ENCODE data around the gene DBH.
"Not testable (repeated sequence)": the region's sequence is repeated elsewhere in the genome, so short reads cannot be mapped to it uniquely, and the experiment has no call there.

Gene DBH

GRCh38 chr9:133664173-133665050 is 28.2 kb downstream of the DBH start:
- in situ Hi-C loops (cut with MboI; ENCODE audit: low sequenced_read_pairs): no loop called here

GRCh38 chr9:133665096-133665495 is 28.9 kb downstream of the DBH start:
- in situ Hi-C loops (cut with MboI; ENCODE audit: low sequenced_read_pairs): no loop called here

DNA sequence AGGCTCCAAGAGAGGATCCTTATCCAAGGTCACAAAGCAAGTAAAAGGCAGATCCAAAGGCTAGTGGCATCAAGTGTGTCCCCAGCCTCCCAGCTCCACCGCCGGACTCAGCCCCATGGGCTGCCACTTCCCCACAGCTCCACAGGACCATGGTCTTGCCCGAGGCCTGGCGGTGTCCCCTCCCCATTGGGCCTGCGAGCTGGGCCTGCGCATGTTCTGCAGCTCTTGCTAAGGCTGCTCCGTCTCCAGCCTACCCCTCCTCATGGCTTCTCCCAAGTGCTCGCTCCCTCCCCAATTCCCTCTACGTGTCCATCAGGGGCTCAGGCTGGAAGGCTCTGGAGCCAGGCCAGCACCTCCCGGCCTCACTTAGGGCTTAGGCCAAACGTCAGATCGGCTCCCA is 29.4 kb downstream of the DBH start:
- in situ Hi-C loops (cut with MboI; ENCODE audit: low sequenced_read_pairs): no loop called here

DNA sequence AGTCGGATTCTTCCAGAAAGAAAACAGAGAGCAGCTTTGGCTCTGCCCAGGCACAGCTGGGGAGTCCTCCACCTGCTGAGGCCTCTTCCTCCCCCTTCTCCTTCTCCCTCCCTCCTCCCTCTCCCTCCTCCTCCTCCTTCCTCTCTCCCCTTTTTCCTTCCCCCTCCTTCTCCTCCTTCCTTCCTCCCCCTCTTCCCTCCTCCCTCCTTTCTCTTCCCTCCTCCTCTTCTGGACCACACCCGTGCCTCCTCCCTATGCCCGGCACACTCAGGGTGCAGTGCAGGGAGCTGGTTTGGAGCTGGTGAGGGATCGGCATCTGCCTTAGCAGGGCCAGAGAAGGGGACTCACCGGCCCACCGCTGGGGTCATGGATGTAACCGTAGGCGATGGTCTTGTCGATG is 30.2 kb downstream of the DBH start:
- in situ Hi-C loops (cut with MboI; ENCODE audit: low sequenced_read_pairs): no loop called here

- in situ Hi-C loops (cut with MboI; ENCODE audit: low sequenced_read_pairs): no loop called here
These were observed 30.7 kb downstream of the DBH start for GRCh38 chr9:133666845-133667244.

DNA sequence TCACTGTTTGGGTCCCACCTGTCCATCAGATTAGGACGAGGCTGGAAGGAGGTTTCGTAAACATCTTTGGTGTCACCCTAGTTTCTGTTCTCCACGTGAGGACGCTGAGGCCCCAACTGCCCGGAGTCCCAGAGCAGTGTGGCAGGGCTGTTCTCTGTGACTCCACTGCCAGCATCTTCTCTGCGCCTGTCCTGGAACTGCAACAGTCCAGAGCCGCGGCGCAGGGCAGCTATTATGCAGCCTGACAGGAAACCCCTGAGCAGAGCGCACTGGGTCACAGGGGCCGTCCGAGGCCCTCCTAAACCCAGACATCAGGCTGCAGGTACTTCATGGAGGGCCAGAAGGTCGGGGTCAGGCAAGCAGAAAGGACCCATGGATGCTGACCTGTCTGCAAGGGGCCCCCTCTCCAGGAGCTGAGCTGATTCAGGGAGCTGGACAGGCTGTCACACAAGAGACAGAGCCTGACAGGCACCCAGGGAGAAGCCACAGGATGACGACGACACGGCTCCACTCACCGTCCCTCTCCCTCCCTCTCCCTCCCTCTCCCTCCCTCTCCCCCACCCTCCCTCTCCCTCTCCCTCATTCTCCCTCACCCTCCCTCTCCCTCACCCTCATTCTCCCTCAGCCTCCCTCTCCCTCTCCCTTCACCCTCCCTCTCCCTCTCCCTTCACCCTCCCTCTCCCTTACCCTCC is 31.7 kb downstream of the DBH start:
- in situ Hi-C loops (cut with MboI; ENCODE audit: low sequenced_read_pairs): no loop called here

GRCh38 chr9:133669182-133669801 is 33.1 kb downstream of the DBH start:
- in situ Hi-C loops (cut with MboI; ENCODE audit: low sequenced_read_pairs): no loop called here

DNA sequence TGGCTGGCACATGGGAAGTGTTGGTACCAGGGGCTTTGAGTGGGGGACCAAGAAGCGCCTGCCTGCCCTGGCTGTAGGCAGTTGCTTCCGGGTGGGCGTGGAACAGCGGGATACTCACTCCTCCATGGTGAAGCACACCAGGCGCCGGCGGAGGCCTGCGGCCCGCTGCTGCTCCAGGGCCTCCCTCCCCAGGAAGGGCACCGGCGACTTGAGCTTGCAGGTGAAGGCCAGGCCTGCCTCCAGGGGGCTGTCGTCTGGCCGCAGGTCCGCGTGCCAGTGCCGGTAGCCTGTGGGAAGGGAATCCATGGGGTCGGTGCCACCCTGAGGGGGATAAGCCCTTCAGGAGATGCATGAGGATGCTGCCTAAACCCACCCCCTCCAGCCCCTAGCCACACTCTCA is 34.3 kb downstream of the DBH start:
- in situ Hi-C loops (cut with MboI; ENCODE audit: low sequenced_read_pairs): no loop called here

- in situ Hi-C loops (cut with MboI; ENCODE audit: low sequenced_read_pairs): no loop called here
These were observed 35.2 kb downstream of the DBH start for GRCh38 chr9:133671371-133671770.

GRCh38 chr9:133672503-133673257 is 36.5 kb downstream of the DBH start:
- in situ Hi-C loops (cut with MboI; ENCODE audit: low sequenced_read_pairs): no loop called here

DNA sequence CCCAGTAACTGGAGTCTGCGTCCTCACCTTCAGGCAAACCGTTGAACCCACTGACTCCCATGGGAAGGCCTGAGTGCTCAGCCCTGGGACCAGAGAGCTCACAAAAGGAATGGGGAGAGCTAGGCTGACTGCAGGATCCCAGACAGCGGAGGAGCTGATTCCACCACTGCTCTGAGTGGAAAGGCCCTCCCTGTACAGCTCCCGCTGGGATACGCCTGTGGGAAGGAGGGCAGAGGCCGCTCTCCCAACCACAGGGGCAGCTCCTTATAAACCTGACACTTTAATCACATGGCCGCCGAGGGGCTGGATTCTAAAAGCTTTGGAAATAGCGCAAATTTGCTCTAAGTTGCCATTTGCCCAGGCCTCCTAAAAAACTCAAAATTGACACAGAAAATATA is 37.1 kb downstream of the DBH start:
- in situ Hi-C loops (cut with MboI; ENCODE audit: low sequenced_read_pairs): no loop called here

DNA sequence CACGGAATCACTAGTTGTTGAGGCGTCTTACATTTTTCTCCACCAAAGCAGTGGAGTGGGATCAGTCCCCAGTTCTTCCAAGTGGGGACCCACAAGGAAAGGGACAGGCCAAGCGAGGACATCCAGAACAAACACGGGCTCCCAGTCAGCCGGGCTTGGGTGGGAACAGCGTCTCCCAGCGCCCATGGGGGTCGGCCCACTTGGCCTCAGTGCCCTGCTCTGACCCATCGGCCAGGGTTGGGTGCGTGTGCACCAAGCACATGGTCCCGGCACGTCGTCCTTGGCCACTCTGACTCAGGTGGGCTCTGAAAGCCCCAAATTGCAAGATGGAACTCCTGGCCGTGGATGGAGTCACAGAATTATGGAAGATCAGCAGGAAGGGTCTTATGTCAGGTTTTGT is 37.9 kb downstream of the DBH start:
- in situ Hi-C loops (cut with MboI; ENCODE audit: low sequenced_read_pairs): no loop called here

GRCh38 chr9:133675796-133676195 is 39.6 kb downstream of the DBH start:
- in situ Hi-C loops (cut with MboI; ENCODE audit: low sequenced_read_pairs): not testable (repeated sequence)

- in situ Hi-C loops (cut with MboI; ENCODE audit: low sequenced_read_pairs): no loop called here
These were observed 40.3 kb downstream of the DBH start for GRCh38 chr9:133676450-133676849.

DNA sequence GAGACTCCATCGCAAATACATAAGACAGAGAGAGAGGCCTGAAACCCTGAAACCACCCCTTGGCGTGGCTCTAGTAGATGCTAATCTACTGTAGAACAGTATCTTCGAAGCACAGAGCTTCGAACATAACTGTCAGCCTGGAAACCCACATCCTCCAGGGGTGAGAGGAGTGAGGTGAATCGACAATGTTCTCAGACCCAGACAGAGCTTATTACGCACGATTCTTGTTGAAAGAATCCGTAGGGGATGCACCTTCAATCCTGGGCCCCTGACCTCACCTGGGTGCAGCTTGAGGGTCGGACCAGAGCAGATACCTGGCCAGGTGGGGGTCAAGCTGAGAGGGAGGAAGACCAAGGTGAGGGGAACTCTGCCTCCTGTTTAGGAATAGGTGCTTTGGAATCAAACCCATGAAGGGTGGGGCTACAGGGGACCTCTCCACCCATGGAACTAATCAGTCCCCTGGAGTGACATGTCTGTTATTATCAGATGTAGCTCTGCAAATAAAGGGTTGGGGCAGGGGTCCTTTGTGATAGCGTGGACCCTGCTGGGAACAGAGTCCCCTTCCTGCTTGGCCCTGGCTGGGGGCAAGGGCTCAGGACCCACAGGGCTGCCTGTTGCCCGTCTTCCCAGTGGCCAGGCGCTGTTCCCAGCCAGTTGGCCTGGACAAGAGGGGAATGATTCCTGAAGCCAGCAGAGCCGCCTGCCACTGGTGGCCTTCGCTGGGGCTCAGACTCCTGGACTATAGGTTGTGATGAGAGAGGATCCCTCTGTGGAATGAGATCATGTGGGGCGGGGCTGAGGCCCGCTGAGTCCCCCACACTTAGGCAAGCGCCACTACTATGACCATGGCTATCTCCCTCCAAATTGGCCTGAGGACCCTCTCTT is 41.2 kb downstream of the DBH start:
- in situ Hi-C loops (cut with MboI; ENCODE audit: low sequenced_read_pairs): no loop called here

GRCh38 chr9:133679056-133679455 is 42.9 kb downstream of the DBH start:
- in situ Hi-C loops (cut with MboI; ENCODE audit: low sequenced_read_pairs): no loop called here

DNA sequence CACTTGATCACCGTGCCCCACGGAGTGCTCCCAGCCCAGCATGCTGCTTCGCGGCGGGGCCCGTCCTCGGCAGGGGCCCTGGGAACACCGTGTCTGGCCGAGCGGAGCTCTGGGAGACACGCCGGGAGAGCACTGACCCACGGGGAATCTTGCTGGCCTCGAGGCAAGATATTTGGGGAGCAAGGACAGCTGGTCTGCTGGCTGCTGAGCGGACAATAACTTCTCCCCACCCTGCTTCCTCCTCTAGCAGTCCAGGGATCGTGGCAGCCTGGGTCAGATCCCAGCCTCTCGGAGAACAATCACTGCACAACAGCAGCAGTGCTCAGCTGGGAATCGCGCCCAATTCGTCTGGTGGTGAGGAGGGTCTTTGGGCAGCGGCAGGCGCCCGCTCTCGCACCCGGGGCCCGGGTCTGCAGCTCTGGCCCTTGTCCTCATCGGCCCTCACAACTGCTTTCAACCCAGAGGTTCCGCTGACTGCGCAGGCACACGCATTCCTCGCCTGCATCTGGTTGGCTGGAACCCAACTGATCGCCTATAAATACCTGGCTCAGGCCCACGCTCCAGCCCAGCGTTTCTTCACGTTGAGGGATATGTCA is 43.4 kb downstream of the DBH start:
- in situ Hi-C loops (cut with MboI; ENCODE audit: low sequenced_read_pairs): no loop called here

DNA sequence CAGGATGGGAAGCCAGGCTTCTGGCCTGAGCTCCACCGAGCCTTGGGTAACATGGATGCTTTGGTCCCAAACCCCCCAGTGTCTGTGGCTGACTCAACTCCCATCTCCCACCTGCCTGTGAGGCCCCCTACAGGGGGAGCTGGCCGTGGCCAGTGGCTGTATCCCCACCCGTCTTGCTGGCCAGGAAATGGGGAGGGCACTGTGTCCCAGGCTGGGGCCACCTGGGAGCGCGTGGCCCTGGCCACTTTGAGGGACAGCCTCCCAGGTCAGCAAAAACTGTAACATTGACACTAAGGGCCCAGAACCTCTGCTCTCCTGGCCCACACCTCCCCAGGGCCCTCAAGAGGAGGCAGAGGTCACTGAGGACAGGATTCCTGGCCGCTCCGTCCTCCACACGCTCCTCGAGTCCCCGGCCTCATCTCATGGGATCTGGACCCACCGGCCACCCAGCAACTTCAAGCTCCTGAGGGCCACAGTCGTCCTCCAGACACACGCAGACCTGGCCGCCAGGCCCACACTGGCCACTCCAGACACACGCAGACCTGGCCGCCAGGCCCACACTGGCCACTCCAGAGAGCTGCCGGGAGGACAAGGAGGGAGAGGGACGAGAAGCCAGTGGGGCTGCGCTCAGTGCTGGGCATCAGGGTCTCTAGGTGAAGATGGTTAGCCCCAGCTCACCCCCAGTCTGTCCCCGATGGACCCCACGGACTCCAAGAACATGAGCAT is 44.2 kb downstream of the DBH start:
- in situ Hi-C loops (cut with MboI; ENCODE audit: low sequenced_read_pairs): no loop called here

- in situ Hi-C loops (cut with MboI; ENCODE audit: low sequenced_read_pairs): no loop called here
These were observed 45.0 kb downstream of the DBH start for GRCh38 chr9:133680976-133681657.

Measured in HL-60/S4 treated with phorbol 12-myristate 13-acetate at 8.2 ng/mL for 4 days and 3 days (cell line).